Activated CD4-positive, alpha-beta T cell treated with anti-CD3 and anti-CD28 coated beads for 24 hours (primary cell): ENCODE results near the gene OPHN1.
"Not testable (repeated sequence)": the region's sequence is repeated elsewhere in the genome, so short reads cannot be mapped to it uniquely, and the experiment has no call there.

Experiments
- DNase-seq, 2 donors: peaks; one replicate each; pipeline ENCODE4 v3.0.0-alpha.2; 2020; ENCODE audit warnings: low read depth in 2 of 2

OPHN1 gene

DNA sequence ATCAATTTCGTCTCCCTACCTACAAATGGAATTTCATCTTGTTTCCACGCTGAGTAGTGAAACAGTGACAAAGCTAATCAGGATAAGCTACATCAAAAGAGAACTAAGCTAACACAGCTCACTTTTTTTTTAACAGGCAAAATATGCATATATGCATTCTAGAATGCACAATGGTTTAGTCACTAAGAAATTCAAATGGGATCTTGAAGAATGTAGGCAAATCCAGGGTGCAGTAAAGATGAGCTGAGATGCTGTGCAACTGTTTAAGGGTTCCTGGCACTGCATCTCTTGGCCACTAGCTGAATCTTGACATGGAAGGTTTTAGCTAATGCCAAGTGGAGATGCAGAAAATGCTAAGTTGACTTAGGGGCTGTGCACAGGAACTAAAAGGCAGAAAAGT is 363.2 kb downstream of the OPHN1 start:
- not testable (repeated sequence) for DNase-seq

GRCh38 chrX:68061206-68061535 is 372.1 kb downstream of the OPHN1 start:
- no peak for DNase-seq

DNA sequence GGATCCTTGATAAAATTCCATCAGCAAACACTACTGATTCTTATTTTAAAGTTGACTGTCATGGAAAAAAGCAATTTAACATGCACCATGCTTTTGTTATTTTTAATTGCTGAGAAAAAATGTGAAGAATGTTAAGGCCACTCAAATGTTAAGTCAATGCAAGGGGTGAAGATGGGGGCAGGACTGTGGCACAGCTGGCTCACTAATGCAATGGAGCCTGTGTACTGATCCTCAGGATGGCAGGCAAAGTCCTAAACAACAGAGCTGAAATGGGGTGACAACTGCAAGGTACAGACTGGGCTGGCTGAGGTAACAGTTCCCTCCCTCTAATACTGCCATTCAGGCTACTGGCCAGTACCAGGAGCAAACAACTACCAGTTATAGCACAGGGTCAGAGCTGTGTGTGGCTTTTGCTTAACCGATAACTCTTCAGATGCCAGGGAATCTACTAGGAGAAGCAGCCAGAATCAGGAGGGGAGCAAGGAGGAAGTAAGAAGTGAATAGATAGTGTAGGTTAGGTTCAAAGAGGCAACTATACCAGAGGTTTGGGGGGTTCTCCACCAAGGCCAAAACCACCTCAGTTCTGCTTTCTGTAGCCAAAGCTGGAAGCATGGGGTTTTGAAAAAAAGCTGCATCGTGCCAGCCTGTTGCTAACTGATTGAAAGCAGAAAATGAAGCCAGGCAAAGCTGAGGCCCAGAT is 372.6 kb downstream of the OPHN1 start:
- DNase-seq: no peak

DNA sequence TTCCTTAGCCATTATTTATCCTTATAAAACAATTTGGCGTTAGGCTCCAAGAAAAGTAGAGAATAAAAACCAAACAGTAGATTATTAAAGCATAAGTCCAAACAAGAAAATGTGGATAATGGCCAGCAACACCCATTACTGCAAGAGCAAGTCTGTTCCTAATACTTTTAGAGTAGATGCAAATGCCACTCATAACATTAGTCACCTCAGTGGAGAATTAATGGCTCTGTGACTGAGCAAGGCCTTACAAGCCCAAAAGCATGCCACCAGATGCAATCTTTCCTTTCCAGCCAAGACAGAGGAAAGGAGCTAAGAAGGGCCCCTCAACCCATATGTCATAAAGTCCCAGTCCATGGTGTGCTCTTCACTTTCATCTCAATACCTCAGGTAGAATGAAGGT is 373.8 kb downstream of the OPHN1 start:
- DNase-seq: no peak

DNA sequence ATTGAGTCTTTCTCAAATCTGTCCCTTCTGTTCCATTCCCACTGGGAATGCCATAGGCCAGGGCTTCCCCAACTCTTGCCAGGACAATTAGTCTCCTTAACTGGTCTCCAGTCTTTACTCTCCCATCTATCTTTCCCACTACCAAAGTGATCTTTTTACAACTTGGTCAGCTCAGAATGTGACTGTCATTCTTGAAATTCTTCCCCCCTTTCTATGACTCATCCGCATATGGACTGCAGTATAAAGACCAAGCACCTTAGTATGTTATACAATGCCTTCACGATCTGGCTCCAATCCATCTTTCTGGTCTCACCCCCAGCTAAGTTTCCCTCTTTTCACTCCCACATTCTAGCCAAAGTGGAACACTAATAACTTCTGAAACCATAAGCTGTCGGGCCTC is 383.8 kb downstream of the OPHN1 start:
- DNase-seq: no peak

DNA sequence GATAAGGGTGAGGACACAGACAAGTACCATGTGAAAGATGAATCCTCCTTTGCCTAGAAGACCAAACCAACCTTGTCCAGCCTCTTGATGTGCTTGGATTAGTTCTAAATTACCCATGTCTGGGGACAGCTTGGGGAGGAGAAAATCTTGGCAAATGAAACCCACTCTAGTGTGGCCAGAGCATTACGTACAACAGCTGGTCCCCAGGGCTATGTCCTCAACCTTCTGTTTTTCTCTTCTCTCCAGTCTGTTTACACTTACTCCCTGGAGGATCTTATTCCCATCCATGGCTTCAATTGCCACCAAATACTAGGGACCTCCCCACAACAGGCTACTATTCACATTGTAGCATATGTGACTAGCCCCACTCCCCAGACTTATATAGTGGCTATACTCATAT is 384.5 kb downstream of the OPHN1 start:
- no peak for DNase-seq

GRCh38 chrX:68045008-68045577 is 388.2 kb downstream of the OPHN1 start:
- DNase-seq: no peak

DNA sequence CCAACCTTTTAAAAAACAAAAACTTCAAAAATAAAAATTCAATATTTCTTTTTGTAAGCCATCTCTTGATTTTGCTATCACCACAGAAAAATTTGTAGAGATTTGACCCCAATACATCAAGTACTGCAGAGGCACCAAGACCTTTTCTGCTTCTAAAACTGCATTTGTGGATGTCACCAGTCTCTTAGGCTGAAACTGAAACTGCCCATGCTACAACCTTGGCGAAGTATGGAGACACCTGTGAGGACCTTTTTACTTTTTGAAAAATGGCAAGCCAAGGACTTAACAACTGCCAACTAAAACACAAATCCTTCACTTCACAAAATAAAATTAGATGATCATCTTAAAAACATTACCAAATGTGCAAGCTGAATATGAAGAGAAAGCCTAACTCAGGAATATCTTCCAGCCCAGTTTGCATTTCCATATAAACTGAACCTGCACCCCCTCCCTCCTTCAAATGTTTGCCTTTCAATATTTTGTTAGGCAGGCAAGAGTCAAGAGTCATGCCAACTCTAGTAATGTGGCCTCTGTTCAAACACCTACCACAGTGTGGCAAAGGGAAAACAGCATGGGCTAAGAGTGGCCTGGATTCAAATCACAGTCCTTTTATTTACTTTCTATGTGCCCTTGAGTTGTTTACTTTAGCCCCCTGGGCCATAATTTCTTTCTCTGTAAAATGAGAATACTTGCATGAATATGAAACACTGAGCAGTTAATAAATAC is 389.4 kb downstream of the OPHN1 start:
- DNase-seq: no peak

DNA sequence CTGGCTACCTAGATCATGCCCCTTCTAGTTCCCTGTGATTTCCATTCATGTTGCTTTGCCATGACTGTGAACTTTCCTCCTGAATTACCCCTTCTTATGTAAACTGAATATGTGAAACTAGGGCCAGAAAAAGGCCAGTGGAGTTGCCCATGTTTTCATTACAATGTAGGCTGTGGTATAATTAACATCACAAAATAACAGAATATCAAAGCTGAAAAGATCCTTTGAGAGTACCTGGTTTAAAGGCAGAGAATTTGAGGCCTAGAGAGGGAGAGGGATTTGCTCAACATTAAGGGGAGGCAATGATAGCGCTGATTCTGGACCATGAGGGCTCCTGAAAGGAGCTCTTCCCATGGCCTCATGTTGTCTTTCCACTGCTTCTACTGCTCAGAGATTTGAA is 392.2 kb downstream of the OPHN1 start:
- no peak for DNase-seq

DNA sequence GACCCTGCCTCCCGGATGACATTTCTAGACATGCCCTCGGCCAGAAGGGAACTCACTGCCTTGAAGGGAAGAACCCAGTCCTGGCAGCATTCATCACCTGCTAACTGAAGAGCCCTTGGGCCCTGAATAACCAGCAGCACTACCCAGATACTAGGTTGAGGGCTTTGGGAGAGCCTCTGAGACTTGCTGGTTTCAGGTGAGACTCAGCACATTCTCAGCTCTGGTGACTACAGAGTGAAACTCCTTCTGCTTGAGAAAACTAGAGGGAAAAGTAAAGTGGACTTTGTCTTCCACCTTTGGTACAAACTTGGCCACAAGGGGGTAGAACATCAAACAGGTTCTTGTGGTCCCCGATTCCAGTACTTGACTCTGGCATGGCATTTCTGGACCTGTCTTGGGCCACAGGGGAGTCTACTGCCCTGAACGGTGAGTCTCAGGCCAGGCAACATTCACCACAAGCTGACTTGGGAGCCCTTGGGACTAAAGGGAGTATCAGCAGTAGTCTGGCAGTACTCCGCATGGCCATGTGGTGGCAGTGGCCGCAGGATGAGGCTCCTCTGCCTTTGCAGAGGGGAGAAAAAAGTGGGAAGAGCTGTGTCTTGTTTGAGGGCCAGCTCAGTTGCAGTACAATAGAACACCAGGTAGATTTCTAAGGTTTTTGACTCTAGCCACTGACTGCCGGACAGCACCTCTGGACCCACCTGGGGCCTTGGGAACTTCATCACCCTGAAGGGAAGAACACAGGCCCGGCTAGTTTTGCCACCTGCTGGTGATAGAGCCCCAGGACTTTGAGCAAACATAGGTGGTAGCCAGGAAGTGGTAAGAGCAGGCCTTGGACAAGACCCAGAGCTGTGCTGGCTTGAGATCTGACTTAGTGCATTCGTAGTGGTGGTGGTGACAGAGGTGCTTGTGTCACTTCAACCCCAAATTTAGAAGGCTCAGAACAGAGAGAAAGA is 414.8 kb downstream of the OPHN1 start:
- no peak for DNase-seq

GRCh38 chrX:67998540-67998939 is 434.8 kb downstream of the OPHN1 start:
- no peak for DNase-seq
